Stimulated activated CD8-positive, alpha-beta memory T cell treated with anti-CD3 and anti-CD28 coated beads, Interleukin-15, amount 100 ng/mL, for 1 hour (primary cell): ENCODE data around the gene DHX34.

Experiments
- DNase-seq: peaks from one replicate; pipeline ENCODE4 v3.0.0-alpha.2; 2020; ENCODE audit warnings: low read depth

Gene DHX34

GRCh38 chr19:47417746-47418691 lies 68.9 kb downstream of the DHX34 start:
- DNase-seq, result no peak

- no peak for DNase-seq
Measured at GRCh38 chr19:47418692-47419029, 69.5 kb downstream of the DHX34 start.

- DNase-seq, result no peak
Measured at GRCh38 chr19:47419030-47419783, 70.1 kb downstream of the DHX34 start, which contains the start of gene MEIS3. Gene MEIS3 (minus strand): TSS chr19:47419527. CDS start chr19:47419081, 446 bp downstream.

GRCh38 chr19:47419789-47420188 lies 70.7 kb downstream of the DHX34 start:
- DNase-seq, result no peak

GRCh38 chr19:47421244-47421786 lies 72.2 kb downstream of the DHX34 start:
- DNase-seq, result no peak

DNA sequence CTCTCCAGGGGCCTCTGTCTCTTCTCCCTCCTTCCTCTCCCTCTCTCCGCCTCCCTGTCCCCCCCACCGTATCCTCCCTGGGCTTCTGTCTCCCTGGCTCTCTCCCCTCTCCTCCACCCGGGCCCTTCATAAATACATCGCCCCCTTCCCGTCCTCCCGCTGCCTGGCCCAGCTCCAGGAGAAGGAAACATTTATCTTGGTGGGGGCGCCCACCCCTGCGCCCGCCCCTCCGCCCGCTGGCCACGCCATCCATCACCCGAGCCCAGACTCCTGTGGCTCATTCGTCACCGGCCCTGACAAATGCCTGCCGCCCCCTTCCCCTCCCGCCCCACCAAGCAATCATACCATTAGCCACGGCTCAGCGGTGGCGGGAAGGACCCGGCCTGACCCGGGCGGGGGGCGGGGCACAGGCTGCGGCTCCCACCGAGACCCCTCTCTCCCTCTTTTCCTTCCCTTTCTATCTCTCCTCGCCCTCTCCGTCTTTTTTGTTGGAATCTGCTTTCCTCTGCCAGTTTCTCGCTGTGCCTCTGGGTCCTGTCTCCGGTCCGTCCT lies 72.8 kb downstream of the DHX34 start:
- DNase-seq, result no peak

DNA sequence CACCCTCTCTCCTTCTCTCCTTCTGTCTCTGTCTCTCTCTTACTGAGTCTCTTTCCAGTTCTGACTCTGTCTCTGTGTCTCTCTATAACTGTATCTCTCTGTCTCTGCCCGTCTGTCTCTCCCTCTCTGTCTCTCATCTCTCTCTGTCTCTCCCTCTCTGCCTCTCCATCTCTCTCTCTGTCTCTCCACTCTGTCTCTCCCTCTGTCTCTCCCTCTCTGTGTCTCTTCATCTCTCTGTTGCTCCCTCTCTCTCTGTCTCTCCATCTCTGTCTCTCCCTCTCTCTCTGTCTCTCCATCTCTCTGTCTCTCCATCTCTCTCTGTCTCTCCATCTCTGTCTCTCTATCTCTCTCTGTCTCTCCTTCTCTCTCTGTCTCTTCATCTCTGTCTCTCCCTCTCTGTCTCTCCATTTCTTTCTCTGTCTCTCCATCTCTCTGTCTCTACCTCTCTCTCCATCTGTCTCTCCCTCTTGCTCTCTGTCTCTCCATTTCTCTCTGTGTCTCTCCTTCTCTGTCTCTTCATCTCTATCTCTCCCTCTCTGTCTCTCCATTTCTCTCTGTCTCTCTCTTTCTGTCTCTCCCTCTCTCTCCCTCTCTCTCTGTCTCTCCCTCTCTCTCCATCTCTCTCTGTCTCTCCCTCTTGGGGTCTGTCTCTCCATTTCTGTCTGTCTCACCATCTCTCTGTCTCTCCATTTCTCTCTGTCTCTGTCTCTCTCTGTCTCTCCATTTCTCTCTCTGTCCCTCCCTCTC lies 73.5 kb downstream of the DHX34 start:
- DNase-seq, result no peak

DNA sequence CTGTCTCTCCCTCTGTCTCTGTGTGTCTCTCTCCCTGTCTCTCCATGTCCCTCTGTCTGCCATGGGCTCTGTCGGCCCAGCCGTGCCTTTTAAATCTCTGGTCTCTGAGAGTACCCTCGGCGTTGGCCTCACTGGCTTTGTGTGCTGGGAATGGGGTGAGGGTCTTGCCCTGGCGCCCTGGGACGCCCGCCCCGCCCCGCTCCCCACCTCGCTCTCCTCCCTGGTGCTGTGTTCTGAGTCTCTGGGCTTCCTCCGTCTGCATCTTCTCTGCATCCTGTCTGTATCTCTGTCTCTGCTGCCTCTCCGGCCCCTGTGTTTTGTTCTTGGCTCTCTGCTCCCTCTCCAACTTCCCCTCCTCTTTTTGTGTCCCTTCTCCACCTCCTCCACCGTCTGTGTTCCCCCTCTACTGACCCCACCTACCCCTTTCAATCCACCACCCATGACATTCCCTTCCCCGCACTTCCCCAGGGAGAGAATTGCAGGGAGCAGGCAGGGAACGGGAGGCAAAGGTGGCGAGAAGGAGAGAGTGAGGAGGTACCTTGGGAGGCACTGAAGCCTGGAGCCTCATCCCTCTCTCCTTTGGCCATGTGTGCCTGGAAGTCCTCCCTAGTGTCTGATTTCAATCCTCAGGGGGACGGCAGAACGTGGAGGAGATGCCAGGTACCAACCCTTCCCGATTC lies 74.2 kb downstream of the DHX34 start:
- DNase-seq, result no peak

GRCh38 chr19:47427241-47428176 lies 78.4 kb downstream of the DHX34 start:
- DNase-seq, result peak; percentile 51

- DNase-seq, result peak; percentile 52
Measured at GRCh38 chr19:47428177-47428894, 79.2 kb downstream of the DHX34 start.

GRCh38 chr19:47429140-47429793 lies 80.2 kb downstream of the DHX34 start:
- DNase-seq, result no peak

- DNase-seq, result no peak
Measured at GRCh38 chr19:47430041-47430802, 81.1 kb downstream of the DHX34 start.

- DNase-seq, result no peak
Measured at GRCh38 chr19:47432091-47432490, 83.0 kb downstream of the DHX34 start.
